ENCODE measurements around the gene TRPV5.

The TRPV5 gene

GRCh38 chr7:142868986-142869415 lies 64.5 kb downstream of the TRPV5 start:
- no peak for DNase-seq

DNA sequence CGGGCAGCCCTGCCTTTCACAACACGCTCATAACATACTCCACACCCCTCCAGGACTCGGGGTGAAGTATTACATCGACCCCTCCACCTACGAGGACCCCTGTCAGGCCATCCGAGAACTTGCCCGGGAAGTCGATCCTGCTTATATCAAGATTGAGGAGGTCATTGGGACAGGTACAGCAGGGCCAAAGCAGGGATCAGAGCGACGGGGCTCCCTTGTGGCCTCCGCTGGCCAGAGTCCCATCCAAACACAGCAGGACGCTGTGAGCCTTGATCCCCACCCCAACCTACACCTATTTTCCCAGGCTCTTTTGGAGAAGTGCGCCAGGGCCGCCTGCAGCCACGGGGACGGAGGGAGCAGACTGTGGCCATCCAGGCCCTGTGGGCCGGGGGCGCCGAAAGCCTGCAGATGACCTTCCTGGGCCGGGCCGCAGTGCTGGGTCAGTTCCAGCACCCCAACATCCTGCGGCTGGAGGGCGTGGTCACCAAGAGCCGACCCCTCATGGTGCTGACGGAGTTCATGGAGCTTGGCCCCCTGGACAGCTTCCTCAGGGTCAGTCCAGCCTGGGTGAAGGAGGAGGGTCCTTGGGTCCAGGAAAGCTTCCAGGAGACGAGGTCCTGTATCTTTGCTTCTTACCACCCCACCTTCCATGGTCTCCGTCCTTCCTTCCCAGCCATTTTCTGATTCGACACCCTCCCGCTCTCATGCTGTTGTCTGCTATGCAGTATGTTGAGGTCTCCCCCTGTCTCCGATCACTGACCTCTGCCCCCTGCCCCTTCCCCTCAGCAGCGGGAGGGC lies 65.2 kb downstream of the TRPV5 start:
- DNase-seq, result no peak

GRCh38 chr7:142867398-142868187 lies 66.0 kb downstream of the TRPV5 start:
- no peak for DNase-seq

DNA sequence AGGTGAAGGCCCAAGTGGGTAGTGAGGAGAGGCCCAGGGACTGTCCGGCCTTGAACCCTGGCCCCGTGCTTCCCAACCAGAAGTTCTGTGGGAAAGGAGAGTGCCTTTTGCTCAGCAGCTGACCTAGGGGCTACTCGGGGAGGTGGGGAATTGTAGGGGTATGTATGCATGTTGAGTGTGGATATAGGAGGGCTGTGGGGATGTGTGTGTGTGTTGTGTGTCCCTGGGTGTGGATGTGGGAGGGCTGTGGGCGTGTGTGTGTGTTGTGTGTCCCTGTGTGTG lies 66.5 kb downstream of the TRPV5 start:
- no peak for DNase-seq

- DNase-seq, result peak; percentile 18 to 25
These were observed 67.0 kb downstream of the TRPV5 start for GRCh38 chr7:142866361-142867096.

GRCh38 chr7:142865766-142866165 lies 67.8 kb downstream of the TRPV5 start:
- no peak for DNase-seq

- no peak for DNase-seq
These were observed 68.4 kb downstream of the TRPV5 start for GRCh38 chr7:142864980-142865747.

GRCh38 chr7:142863891-142864685 lies 69.5 kb downstream of the TRPV5 start:
- DNase-seq, result no peak

GRCh38 chr7:142862786-142863400 lies 70.7 kb downstream of the TRPV5 start:
- no peak for DNase-seq

DNA sequence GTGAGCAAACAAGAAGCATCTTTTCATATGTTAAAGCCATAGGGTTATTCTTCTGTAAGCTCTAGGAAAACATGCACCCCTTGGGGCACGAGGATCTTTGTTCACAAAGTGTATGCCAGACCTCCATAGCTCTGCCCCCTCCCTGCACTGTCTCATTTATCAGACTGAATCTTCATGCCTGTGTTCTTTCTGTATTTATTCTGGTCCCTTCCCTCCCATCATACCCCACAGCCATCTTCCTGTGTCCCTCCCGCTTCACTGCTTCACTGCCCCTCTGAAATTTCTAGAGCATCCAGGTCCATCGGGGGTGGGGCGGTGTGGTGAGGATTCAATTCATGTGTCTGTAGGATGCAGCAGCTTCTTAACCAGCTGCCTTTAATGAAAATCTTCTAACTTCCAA lies 71.2 kb downstream of the TRPV5 start:
- DNase-seq, result no peak

GRCh38 chr7:142860968-142861367 lies 72.6 kb downstream of the TRPV5 start:
- DNase-seq, result no peak

- DNase-seq, result no peak
These were observed 73.7 kb downstream of the TRPV5 start for GRCh38 chr7:142859829-142860228.

- no peak for DNase-seq
These were observed 74.1 kb downstream of the TRPV5 start for GRCh38 chr7:142859411-142859810.

Measured in Kasumi-1 (cell line).